GM21619 (cell line): Measurements from ENCODE around the gene NFIC.
"Not testable (repeated sequence)": the region's sequence is repeated elsewhere in the genome, so short reads cannot be mapped to it uniquely, and the experiment has no call there.

Source experiments
- ATAC-seq: cut with Tn5 transposase; IDR thresholded peaks from one replicate; pipeline ENCODE4 v1.9.1; 2021; ENCODE audit not compliant: unreplicated experiment

Gene NFIC

GRCh38 chr19:3396881-3397265 is 30.5 kb downstream of the NFIC start:
- ATAC-seq = no peak

GRCh38 chr19:3397266-3398022 is 31.1 kb downstream of the NFIC start:
- no peak for ATAC-seq

- no peak for ATAC-seq
These were observed 31.9 kb downstream of the NFIC start for GRCh38 chr19:3398114-3398899.

GRCh38 chr19:3398900-3399278 is 32.5 kb downstream of the NFIC start:
- no peak for ATAC-seq

- ATAC-seq = not testable (repeated sequence)
These were observed 32.9 kb downstream of the NFIC start for GRCh38 chr19:3399311-3399710.

- no peak for ATAC-seq
These were observed 34.8 kb downstream of the NFIC start for GRCh38 chr19:3401004-3401768.

GRCh38 chr19:3402631-3403443 is 36.5 kb downstream of the NFIC start:
- ATAC-seq = no peak

- no peak for ATAC-seq
These were observed 37.3 kb downstream of the NFIC start for GRCh38 chr19:3403489-3404323.

- no peak for ATAC-seq
These were observed 38.2 kb downstream of the NFIC start for GRCh38 chr19:3404324-3405260.

- no peak for ATAC-seq
These were observed 38.9 kb downstream of the NFIC start for GRCh38 chr19:3405261-3405653.

- ATAC-seq = no peak
These were observed 40.3 kb downstream of the NFIC start for GRCh38 chr19:3406571-3407111.

- ATAC-seq = no peak
These were observed 41.5 kb downstream of the NFIC start for GRCh38 chr19:3407556-3408516.

- no peak for ATAC-seq
These were observed 42.6 kb downstream of the NFIC start for GRCh38 chr19:3408996-3409345.

- no peak for ATAC-seq
These were observed 43.1 kb downstream of the NFIC start for GRCh38 chr19:3409346-3410064.

- ATAC-seq = no peak
These were observed 45.3 kb downstream of the NFIC start for GRCh38 chr19:3411636-3412035.

GRCh38 chr19:3412066-3412465 is 45.7 kb downstream of the NFIC start:
- no peak for ATAC-seq

GRCh38 chr19:3413796-3414327 is 47.5 kb downstream of the NFIC start:
- ATAC-seq = no peak
